SU-DHL-6 (cell line): ENCODE data around the gene SAPCD2.

Experiments
- H2AFZ ChIP-seq: fragments of 200-600 bp; sonication (generic); 2 replicates; pipeline ENCODE4 v1.6.1; 2014; ENCODE audit warnings: low read depth, mild to moderate bottlenecking, moderate library complexity, mixed read lengths, antibody characterized with exemption, low read length; ENCODE audit not compliant: severe bottlenecking
- H3F3A ChIP-seq: fragments of 200-600 bp; shearing (Covaris generic); 2 replicates; pipeline ENCODE4 v1.6.0; 2016; ENCODE audit warnings: antibody characterized with exemption, mild to moderate bottlenecking; ENCODE audit not compliant: insufficient read depth
- H3K27ac ChIP-seq: fragments of 200-600 bp; sonication (generic); 2 replicates; pipeline ENCODE4 v1.5.1; 2016; ENCODE audit warnings: low read depth, mild to moderate bottlenecking, low read length, moderate library complexity, mixed read lengths
- H3K27me3 ChIP-seq: fragments of 200-600 bp; sonication (generic), shearing (Covaris generic); 2 replicates; pipeline ENCODE4 v1.6.0; 2014; ENCODE audit warnings: mild to moderate bottlenecking, low read length
- H3K36me3 ChIP-seq: fragments of 200-600 bp; sonication (generic); 2 replicates; pipeline ENCODE4 v1.6.1; 2014; ENCODE audit warnings: mild to moderate bottlenecking, low read length, mixed read lengths
- H3K4me2 ChIP-seq: fragments of 300-600, 200-600 bp; shearing (Covaris generic), sonication (generic); 2 replicates; pipeline ENCODE4 v1.6.0; 2014; ENCODE audit warnings: low read length, low read depth, mild to moderate bottlenecking; ENCODE audit not compliant: poor library complexity, severe bottlenecking
- H3K4me3 ChIP-seq: fragments of 200-600 bp; sonication (generic); 2 replicates; pipeline ENCODE4 v1.5.1; 2014; ENCODE audit warnings: antibody characterized with exemption, low read length, mild to moderate bottlenecking, mixed read lengths; ENCODE audit not compliant: insufficient read depth, poor library complexity, severe bottlenecking
- H3K79me2 ChIP-seq: fragments of 200-600 bp; sonication (generic); 2 replicates; pipeline ENCODE4 v1.6.1; 2014; ENCODE audit warnings: mild to moderate bottlenecking, low read length, moderate library complexity; ENCODE audit not compliant: insufficient read depth
- H3K9ac ChIP-seq: fragments of 200-600 bp; sonication (generic); 2 replicates; pipeline ENCODE4 v1.7.0; 2014; ENCODE audit warnings: mild to moderate bottlenecking, low read length
- H3K9me2 ChIP-seq: fragments of 200-600 bp; sonication (generic); replicated peaks from 2 replicates; pipeline ENCODE4 v1.6.1; 2014; ENCODE audit warnings: low read length; ENCODE audit not compliant: insufficient read depth
- H3K9me3 ChIP-seq: fragments of 200-600 bp; sonication (generic); 2 replicates; pipeline ENCODE4 v1.6.1; 2014; ENCODE audit warnings: low read length, mixed read lengths; ENCODE audit not compliant: insufficient read depth
- H4K20me1 ChIP-seq: fragments of 200-600 bp; sonication (generic); 2 replicates; pipeline ENCODE4 v1.6.1; 2014; ENCODE audit warnings: low read depth, mild to moderate bottlenecking, antibody characterized with exemption, low read length, moderate library complexity, mixed read lengths
- EZH2phosphoT487 ChIP-seq: fragments of 200-600 bp; sonication (generic), shearing (Covaris generic); conservative IDR thresholded peaks from 2 replicates; pipeline ENCODE4 v1.6.1; 2018; ENCODE audit warnings: mild to moderate bottlenecking, antibody characterized with exemption, low read length, moderate library complexity, mixed read lengths
- TF ChIP-seq, protein P1 (sequence below): fragments of 200-600 bp; sonication (generic); IDR thresholded peaks from one replicate; pipeline ENCODE4 v1.5.1; 2017; ENCODE audit warnings: antibody characterized with exemption, mild to moderate bottlenecking, low read length, moderate library complexity; ENCODE audit not compliant: insufficient read depth, poor library complexity, severe bottlenecking

SAPCD2 gene

DNA sequence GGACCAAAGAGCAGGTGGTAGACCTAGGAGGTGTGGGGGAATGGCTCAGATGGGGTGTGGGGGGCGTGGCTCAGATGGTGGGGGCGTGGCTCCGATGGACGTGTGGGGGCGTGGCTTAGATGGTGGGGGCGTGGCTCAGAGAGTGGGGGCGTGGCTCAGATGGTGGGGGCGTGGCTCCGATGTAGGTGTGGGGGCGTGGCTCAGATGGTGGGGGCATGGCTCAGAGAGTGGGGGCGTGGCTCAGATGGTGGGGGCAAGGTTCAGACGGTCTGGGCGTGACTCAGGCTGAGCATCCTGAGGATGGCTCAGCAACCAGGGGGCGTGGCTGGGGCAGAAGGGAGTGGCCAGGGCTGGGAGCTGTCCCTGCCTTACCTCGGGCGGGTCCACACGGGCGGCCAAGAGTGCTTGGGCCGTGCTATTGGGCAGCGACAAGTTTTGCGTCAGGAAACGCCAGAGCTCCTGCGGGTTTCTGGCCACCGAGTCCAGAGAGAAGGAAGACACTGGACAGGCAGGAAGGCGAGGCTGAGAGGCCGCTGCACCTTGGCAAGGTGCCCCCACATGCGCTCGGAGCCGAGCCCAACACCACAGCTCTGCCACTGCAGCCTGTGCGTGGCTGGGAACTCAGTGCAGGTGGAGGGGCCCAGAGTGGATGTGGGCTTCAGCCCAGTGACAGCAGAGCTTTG is 48.2 kb downstream of the SAPCD2 start:
- Histone ChIP-seq H4K20me1 (no peaks in the 10 kb centered on the region), H3K9me3 (no peaks in the 10 kb centered on the region), H3K9me2 (no peaks in the 10 kb centered on the region), H3F3A (no peaks in the 10 kb centered on the region), H3K9ac (no peak overlapping the region), H3K27ac (no peak overlapping the region), H3K36me3 (no peaks in the 10 kb centered on the region), H3K27me3 (no peaks in the 10 kb centered on the region), H3K79me2 (no peaks in the 10 kb centered on the region), H3K4me3 (no peak overlapping the region), H3K4me2 (no peak overlapping the region), H2AFZ (no peak overlapping the region)
- TF ChIP-seq, protein P1, sequence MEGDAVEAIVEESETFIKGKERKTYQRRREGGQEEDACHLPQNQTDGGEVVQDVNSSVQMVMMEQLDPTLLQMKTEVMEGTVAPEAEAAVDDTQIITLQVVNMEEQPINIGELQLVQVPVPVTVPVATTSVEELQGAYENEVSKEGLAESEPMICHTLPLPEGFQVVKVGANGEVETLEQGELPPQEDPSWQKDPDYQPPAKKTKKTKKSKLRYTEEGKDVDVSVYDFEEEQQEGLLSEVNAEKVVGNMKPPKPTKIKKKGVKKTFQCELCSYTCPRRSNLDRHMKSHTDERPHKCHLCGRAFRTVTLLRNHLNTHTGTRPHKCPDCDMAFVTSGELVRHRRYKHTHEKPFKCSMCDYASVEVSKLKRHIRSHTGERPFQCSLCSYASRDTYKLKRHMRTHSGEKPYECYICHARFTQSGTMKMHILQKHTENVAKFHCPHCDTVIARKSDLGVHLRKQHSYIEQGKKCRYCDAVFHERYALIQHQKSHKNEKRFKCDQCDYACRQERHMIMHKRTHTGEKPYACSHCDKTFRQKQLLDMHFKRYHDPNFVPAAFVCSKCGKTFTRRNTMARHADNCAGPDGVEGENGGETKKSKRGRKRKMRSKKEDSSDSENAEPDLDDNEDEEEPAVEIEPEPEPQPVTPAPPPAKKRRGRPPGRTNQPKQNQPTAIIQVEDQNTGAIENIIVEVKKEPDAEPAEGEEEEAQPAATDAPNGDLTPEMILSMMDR, result no peak
- TF ChIP-seq EZH2phosphoT487, result no peak

DNA sequence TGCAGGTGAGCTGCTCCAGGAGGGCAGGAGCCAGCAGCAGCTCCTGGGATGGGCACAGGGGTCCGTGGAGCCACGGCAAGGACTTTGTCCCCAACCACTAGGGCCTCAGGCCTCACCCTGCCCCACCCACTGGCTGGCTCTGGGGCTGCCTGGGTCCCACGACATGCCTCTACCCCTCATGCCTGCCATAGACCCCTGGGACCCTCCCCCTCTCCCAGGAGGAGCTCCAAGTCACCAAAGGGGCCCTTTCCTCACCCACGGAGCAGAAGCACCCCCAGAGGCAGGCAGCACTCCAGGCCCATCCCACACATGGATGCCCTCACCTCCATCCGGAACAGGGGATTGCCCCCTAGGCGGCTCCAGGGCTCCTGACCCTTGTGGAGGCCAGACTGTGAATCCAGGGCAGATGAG is 48.8 kb downstream of the SAPCD2 start:
- Histone ChIP-seq H3K27me3 (no peaks in the 10 kb centered on the region), H3K36me3 (no peaks in the 10 kb centered on the region), H3K79me2 (no peaks in the 10 kb centered on the region), H3K9ac (no peak overlapping the region), H3K27ac (no peak overlapping the region), H4K20me1 (no peaks in the 10 kb centered on the region), H3K9me3 (no peaks in the 10 kb centered on the region), H3K4me3 (no peak overlapping the region), H3K9me2 (no peaks in the 10 kb centered on the region), H3F3A (no peaks in the 10 kb centered on the region), H3K4me2 (no peak overlapping the region), H2AFZ (no peak overlapping the region)
- TF ChIP-seq, protein P1, result no peak
- no peak for TF ChIP-seq EZH2phosphoT487

DNA sequence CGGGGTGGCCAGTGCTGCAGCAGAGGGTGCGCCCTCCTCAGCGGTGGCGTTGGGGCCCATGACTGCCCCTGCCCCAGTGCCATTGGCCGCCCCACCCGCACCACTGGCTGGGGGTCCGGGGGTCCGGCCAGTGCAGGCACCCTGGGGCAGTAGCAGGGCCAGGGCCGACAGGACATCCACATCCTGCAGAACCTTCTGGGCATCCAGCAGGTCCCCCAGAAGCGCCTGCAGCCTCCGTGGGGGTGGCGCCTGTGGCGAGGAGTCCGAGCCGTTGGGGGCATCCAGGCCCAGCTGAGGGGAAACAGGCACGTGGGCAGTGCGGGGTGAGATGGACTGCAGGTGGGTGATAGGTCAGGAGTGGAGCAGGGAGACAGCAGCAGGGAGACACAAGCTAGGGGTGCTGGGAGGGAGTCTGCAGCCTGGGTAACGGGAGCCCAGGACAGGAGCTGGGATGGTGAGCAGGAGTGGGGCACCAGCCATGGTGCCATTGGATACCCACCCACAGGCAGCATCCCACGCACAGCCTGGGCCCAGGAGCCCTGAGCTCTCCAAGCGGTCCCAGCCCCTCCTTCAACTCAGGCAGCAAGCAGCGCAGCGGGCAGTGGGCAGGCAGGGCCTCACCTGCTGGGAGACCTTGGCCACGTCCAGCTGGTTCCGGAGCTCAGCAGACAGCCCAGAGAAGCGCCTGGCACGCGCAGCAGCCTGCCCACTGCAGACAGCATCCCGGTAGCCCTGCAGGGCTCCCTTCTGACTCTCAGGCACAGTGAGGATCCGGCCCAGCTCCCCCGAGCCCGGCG is 49.4 kb downstream of the SAPCD2 start:
- Histone ChIP-seq H3K27me3 (no peaks in the 10 kb centered on the region), H3K9ac (no peak overlapping the region), H3K9me3 (no peaks in the 10 kb centered on the region), H4K20me1 (no peaks in the 10 kb centered on the region), H3K79me2 (no peaks in the 10 kb centered on the region), H3K4me2 (no peak overlapping the region), H3K4me3 (no peak overlapping the region), H3K9me2 (no peaks in the 10 kb centered on the region), H3F3A (no peaks in the 10 kb centered on the region), H3K36me3 (no peaks in the 10 kb centered on the region), H2AFZ (no peak overlapping the region), H3K27ac (no peak overlapping the region)
- no peak for TF ChIP-seq EZH2phosphoT487
- TF ChIP-seq, protein P1, result no peak
